Neuronal stem cell (in vitro differentiated cells): Measurements from ENCODE around the gene CMTR1.

Experiments
- DNase-seq: peaks from one replicate; pipeline ENCODE4 v3.0.0-alpha.2; 2013; ENCODE audit warnings: low spot score
- H2AFZ ChIP-seq: one replicate; pipeline ENCODE4 v1.6.1; 2013; ENCODE audit warnings: mild to moderate bottlenecking, low read length, inconsistent platforms
- H2AK5ac ChIP-seq: 2 replicates; pipeline ENCODE4 v1.6.1; 2013; ENCODE audit warnings: low read depth, mild to moderate bottlenecking, inconsistent platforms, low read length, moderate library complexity, mixed read lengths
- H2BK120ac ChIP-seq: 2 replicates; pipeline ENCODE4 v1.6.1; 2013; ENCODE audit warnings: low read depth, mild to moderate bottlenecking, inconsistent platforms, low read length, moderate library complexity, mixed read lengths
- H2BK12ac ChIP-seq: one replicate; pipeline ENCODE4 v1.6.1; 2013; ENCODE audit warnings: low read length, inconsistent platforms
- H2BK15ac ChIP-seq: 2 replicates; pipeline ENCODE4 v1.6.1; 2013; ENCODE audit warnings: mild to moderate bottlenecking, low read length, inconsistent platforms, mixed read lengths
- H2BK5ac ChIP-seq: one replicate; pipeline ENCODE4 v1.6.1; 2013; ENCODE audit warnings: inconsistent platforms, mild to moderate bottlenecking, low read length, moderate library complexity
- H3K14ac ChIP-seq: one replicate; pipeline ENCODE4 v1.6.1; 2013; ENCODE audit warnings: low read length, inconsistent platforms
- H3K18ac ChIP-seq: 2 replicates; pipeline ENCODE4 v1.6.1; 2013; ENCODE audit warnings: low read length, inconsistent platforms
- H3K23ac ChIP-seq: 2 replicates; pipeline ENCODE4 v1.6.1; 2013; ENCODE audit warnings: low read depth, mild to moderate bottlenecking, mixed read lengths, low read length, inconsistent platforms; ENCODE audit not compliant: poor library complexity
- H3K27ac ChIP-seq: replicated peaks from 3 replicates; pipeline ENCODE4 v1.5.1; 2013; ENCODE audit warnings: low read length, inconsistent platforms
- H3K27me3 ChIP-seq, 3 experiments: 2 replicates each; pipeline ENCODE4 v1.6.1; 2013; ENCODE audit warnings: low read length in 3 of 3, mild to moderate bottlenecking in 2 of 3, inconsistent platforms in 1 of 3, low read depth in 1 of 3, mixed read lengths in 1 of 3, moderate library complexity in 1 of 3; ENCODE audit not compliant: control insufficient read depth in 3 of 3, insufficient read depth in 3 of 3
- H3K36me3 ChIP-seq, 2 donors: replicated peaks in 1 of 2; 2 replicates each; pipeline ENCODE4 v1.6.1; 2013; ENCODE audit warnings: low read length in 2 of 2; ENCODE audit not compliant: control insufficient read depth in 2 of 2, insufficient read depth in 2 of 2
- H3K4ac ChIP-seq: 2 replicates; pipeline ENCODE4 v1.6.1; 2013; ENCODE audit warnings: inconsistent platforms, mild to moderate bottlenecking, low read length, moderate library complexity
- H3K4me1 ChIP-seq, 2 donors: 1 replicate in 1 of 2; 2 replicates in 1 of 2; pipeline ENCODE4 v1.6.1; 2013; ENCODE audit warnings: low read length in 2 of 2, low read depth in 1 of 2; ENCODE audit not compliant: control insufficient read depth in 2 of 2, insufficient read depth in 1 of 2
- H3K4me2 ChIP-seq: one replicate; pipeline ENCODE4 v1.6.1; 2013; ENCODE audit warnings: mild to moderate bottlenecking, low read length, inconsistent platforms; ENCODE audit not compliant: insufficient read depth, poor library complexity, severe bottlenecking
- H3K4me3 ChIP-seq, 2 donors: 2 replicates each; pipeline ENCODE4 v1.5.1; 2013; ENCODE audit warnings: low read length in 2 of 2, mild to moderate bottlenecking in 2 of 2, inconsistent platforms in 1 of 2, moderate library complexity in 1 of 2
- H3K79me1 ChIP-seq: one replicate; pipeline ENCODE4 v1.6.1; 2013; ENCODE audit warnings: low read depth, mild to moderate bottlenecking, inconsistent platforms, low read length, moderate library complexity
- H3K9ac ChIP-seq: one replicate; pipeline ENCODE4 v1.6.1; 2013; ENCODE audit warnings: mild to moderate bottlenecking, low read depth, low read length, inconsistent platforms; ENCODE audit not compliant: poor library complexity
- H3K9me3 ChIP-seq, 2 donors: replicated peaks in 1 of 2; 2 replicates each; pipeline versions ENCODE3 to v1.6.1; 2013; ENCODE audit warnings: low read length in 2 of 2, mild to moderate bottlenecking in 2 of 2, inconsistent platforms in 1 of 2, low read depth in 1 of 2, mixed read lengths in 1 of 2, moderate library complexity in 1 of 2; ENCODE audit not compliant: control insufficient read depth in 2 of 2, insufficient read depth in 1 of 2
- H4K8ac ChIP-seq: one replicate; pipeline ENCODE4 v1.6.1; 2013; ENCODE audit warnings: low read depth, mild to moderate bottlenecking, inconsistent platforms, low read length, moderate library complexity
- H4K91ac ChIP-seq: one replicate; pipeline ENCODE4 v1.6.1; 2013; ENCODE audit warnings: low read length, low read depth, mild to moderate bottlenecking, inconsistent platforms; ENCODE audit not compliant: poor library complexity
- WGBS, 2 donors: extraction: QIAGEN DNeasy Blood & Tissue Kit; methylation state at CpG; one replicate each; pipeline ENCODE4 v1.1.7; 2013; ENCODE audit warnings: missing lambda C conversion rate in 2 of 2, mixed read lengths in 1 of 2; ENCODE audit not compliant: insufficient read length in 2 of 2, insufficient replicate concordance in 1 of 2; ENCODE audit errors: extremely low coverage in 2 of 2; 5-methylcytosine and 5-hydroxymethylcytosine counted together

Gene CMTR1

GRCh38 chr6:37531026-37531425 is 98.0 kb downstream of the CMTR1 start:
- no peak overlapping the region for H4K8ac ChIP-seq
- H2AK5ac ChIP-seq, result no peak overlapping the region
- WGBS, 2 donors, result no CpG with 5 or more reads among the region's 4 CpGs
- H3K18ac ChIP-seq, result no peak overlapping the region
- no peaks in the 10 kb centered on the region for H3K9me3 ChIP-seq
- H2BK15ac ChIP-seq, result no peak overlapping the region
- no peak overlapping the region for H3K4me3 ChIP-seq
- no peak overlapping the region for H3K4ac ChIP-seq
- peaks cover 2 to 18% of the 10 kb centered on the region in 2 donors for H3K4me1 ChIP-seq
- no peaks in the 10 kb centered on the region for H3K79me1 ChIP-seq
- H3K27me3 ChIP-seq, result peaks cover 0 to 73% (median 22%) of the 10 kb centered on the region in 3 experiments
- no peak overlapping the region for H3K9ac ChIP-seq
- no peaks in the 10 kb centered on the region for H3K36me3 ChIP-seq
- H3K23ac ChIP-seq, result no peak overlapping the region
- H3K4me2 ChIP-seq, result no peak overlapping the region
- no peak overlapping the region for H2BK12ac ChIP-seq
- H3K27ac ChIP-seq, result no peak overlapping the region
- no peak overlapping the region for H4K91ac ChIP-seq
- no peak overlapping the region for H2BK5ac ChIP-seq
- DNase-seq, result no peak
- H2BK120ac ChIP-seq, result no peak overlapping the region
- H3K14ac ChIP-seq, result no peak overlapping the region
- no peak overlapping the region for H2AFZ ChIP-seq
